AG10803 (cell line): Measurements from ENCODE around the gene DCTD.
A peak's percentile ranks its signal among the peaks of the same experiment; 100 is the strongest.

Experiments used
- DNase-seq: peaks from one replicate; pipeline ENCODE4 v3.0.0; 2010; ENCODE audit warnings: low read depth
- H3K4me3 ChIP-seq: 2 replicates; pipeline ENCODE4 v1.5.1; 2011; ENCODE audit warnings: mild to moderate bottlenecking, low read length, control low read depth
- CTCF ChIP-seq: conservative IDR thresholded peaks from 2 replicates; pipeline ENCODE4 v1.5.1; 2011; ENCODE audit warnings: mild to moderate bottlenecking, low read length, control low read depth, inconsistent platforms

DCTD gene

GRCh38 chr4:182914357-182914756, 2.8 kb downstream of the DCTD start:
- DNase-seq, result peak; percentile 26
- no peak overlapping the region for H3K4me3 ChIP-seq
- TF ChIP-seq CTCF, result no peak

- no peak for DNase-seq
- no peak for TF ChIP-seq CTCF
These were observed 3.6 kb downstream of the DCTD start for GRCh38 chr4:182913621-182914020.

DNA sequence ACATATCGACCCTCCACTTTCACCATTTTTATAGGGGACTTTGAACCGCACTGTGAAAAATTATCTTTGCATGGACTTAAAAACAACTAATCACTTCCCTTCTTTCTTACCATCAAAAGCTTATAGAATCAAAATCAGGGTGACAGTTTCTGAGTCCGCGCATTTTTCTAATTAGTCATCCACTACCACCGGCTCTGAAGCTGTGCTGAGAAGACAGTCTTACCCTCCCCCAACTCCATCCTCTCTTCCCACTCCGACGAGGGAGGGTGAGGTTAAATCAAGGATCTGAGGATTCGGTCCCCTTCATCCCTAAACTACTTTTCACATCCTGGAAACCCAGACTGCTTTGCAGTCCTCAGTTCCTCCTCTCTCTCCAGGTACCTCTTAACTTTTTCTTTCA, 4.2 kb downstream of the DCTD start:
- no peak for TF ChIP-seq CTCF
- DNase-seq, result no peak
- H3K4me3 ChIP-seq, result no peak overlapping the region

More at GRCh38 chr4:182913621-182914020, 3.6 kb downstream of the DCTD start:
- H3K4me3 ChIP-seq, result no peak overlapping the region

GRCh38 chr4:182908124-182908523, 9.1 kb downstream of the DCTD start:
- no peak for DNase-seq
- no peak for TF ChIP-seq CTCF
- H3K4me3 ChIP-seq, result no peak overlapping the region

DNA sequence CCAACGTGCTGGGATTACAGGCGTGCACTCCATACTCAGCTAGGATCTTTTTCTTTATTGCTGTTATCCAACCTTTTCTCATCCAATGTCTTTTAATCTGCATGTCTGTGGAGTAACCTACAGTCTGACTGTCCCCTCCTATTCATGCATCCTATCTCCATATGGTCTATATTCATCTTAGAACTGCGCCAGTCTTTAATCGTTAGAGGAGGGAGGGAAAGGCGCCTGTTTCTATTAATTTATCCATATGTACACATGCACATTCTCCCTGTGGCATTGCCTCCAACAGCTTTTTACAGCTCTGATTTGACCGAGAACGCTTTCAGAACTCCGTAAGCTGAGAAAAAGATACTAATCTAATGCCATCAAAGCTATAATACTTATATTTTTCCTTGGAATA, 9.8 kb downstream of the DCTD start:
- no peak for TF ChIP-seq CTCF
- DNase-seq, result no peak

GRCh38 chr4:182906786-182907185, 10.4 kb downstream of the DCTD start:
- H3K4me3 ChIP-seq, result no peak overlapping the region
- no peak for DNase-seq
- TF ChIP-seq CTCF, result no peak

More for the DNA sequence above, 9.8 kb downstream of the DCTD start:
- no peak overlapping the region for H3K4me3 ChIP-seq

DNA sequence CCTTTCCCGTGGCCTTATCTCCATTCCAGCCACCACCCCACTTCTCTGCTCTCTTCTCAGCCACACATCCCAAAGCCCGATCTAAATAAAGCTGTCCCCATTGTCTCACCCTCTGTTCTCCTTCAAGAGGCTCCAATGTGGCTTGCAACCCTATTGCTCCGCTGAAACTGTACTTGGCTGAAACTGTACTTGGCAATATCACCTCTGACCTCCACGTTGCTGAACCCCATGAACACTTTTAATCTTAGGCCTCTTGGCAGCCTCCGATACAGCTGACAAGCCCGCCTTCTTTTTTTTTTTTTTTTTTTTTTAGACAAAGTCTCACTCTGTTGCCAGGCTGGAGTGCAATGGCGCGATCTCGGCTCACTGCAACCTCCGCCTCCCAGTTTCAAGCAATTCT, 12.1 kb downstream of the DCTD start:
- no peak overlapping the region for H3K4me3 ChIP-seq
- TF ChIP-seq CTCF, result no peak
- no peak for DNase-seq
